K562 (cell line): ENCODE data around the gene CS. TPM values are rescaled to one million over a fixed set of nuclear protein-coding genes. Genes with fewer than 3 reads are reported as not detected.
A peak's percentile ranks its signal among the peaks of the same experiment; 100 is the strongest.

Experiments
- CTCFL ChIP-seq: IDR thresholded peaks from 2 replicates; pipeline ENCODE4 v1.6.1; 2011; ENCODE audit warnings: borderline replicate concordance, low read depth, mild to moderate bottlenecking, moderate library complexity, low read length; ENCODE audit not compliant: insufficient read depth, poor library complexity, severe bottlenecking
- ETS1 ChIP-seq: conservative IDR thresholded peaks from 2 replicates; pipeline ENCODE4 v1.6.1; 2011; ENCODE audit warnings: low read depth, mild to moderate bottlenecking, low read length; ENCODE audit not compliant: control insufficient read depth
- IFI16 ChIP-seq: fragments of 250-450 bp; sonication (Bioruptor Pico); IDR thresholded peaks from 2 replicates; pipeline ENCODE4 v2.1.2; 2022; ENCODE audit warnings: mild to moderate bottlenecking, inconsistent platforms
- JUNB ChIP-seq: fragments of 450-650 bp; formaldehyde crosslinking; conservative IDR thresholded peaks from 2 replicates; pipeline ENCODE4 v1.4.0; 2020; ENCODE audit warnings: mild to moderate bottlenecking
- KDM1A ChIP-seq, 2 experiments: fragments of 450-650 bp; IDR thresholded peaks; 2 replicates each; pipeline ENCODE4 v1.6.1; 2016; ENCODE audit warnings: mild to moderate bottlenecking in 2 of 2
- KLF1 ChIP-seq: fragments of 450-650 bp; IDR thresholded peaks from 2 replicates; pipeline ENCODE4 v1.6.1; 2016; ENCODE audit warnings: missing genetic modification characterization, missing compliant biosample characterization
- KLF6 ChIP-seq: fragments of 250-450 bp; sonication (Bioruptor Pico); IDR thresholded peaks from 2 replicates; pipeline ENCODE4 v1.4.0; 2020; ENCODE audit warnings: mild to moderate bottlenecking, moderate library complexity, borderline replicate concordance
- POLR2H ChIP-seq: IDR thresholded peaks from 2 replicates; pipeline ENCODE4 v1.6.1; 2016; ENCODE audit warnings: missing genetic modification characterization, low read depth, mild to moderate bottlenecking, control low read depth, missing compliant biosample characterization, moderate library complexity
- RBM15 ChIP-seq: fragments of 200-400 bp; formaldehyde crosslinking; IDR thresholded peaks from 2 replicates; pipeline ENCODE4 v1.6.1; 2018; ENCODE audit warnings: mild to moderate bottlenecking, low read length, moderate library complexity; ENCODE audit not compliant: insufficient read depth
- SAFB2 ChIP-seq: fragments of 200-400 bp; formaldehyde crosslinking; IDR thresholded peaks from 2 replicates; pipeline ENCODE4 v1.6.1; 2018; ENCODE audit warnings: borderline replicate concordance, low read length, low read depth, moderate library complexity; ENCODE audit not compliant: severe bottlenecking
- SIX5 ChIP-seq, 2 experiments: IDR thresholded peaks; 2 replicates each; pipeline ENCODE4 v1.6.1; 2011; ENCODE audit warnings: low read length in 2 of 2, borderline replicate concordance in 1 of 2, low read depth in 1 of 2, mild to moderate bottlenecking in 1 of 2, moderate library complexity in 1 of 2; ENCODE audit not compliant: insufficient read depth in 1 of 2
- USF2 ChIP-seq: sonication (generic); formaldehyde crosslinking; IDR thresholded peaks from 2 replicates; pipeline ENCODE4 v1.5.0; 2020; ENCODE audit warnings: missing genetic modification reagents
- YY1 ChIP-seq, 3 experiments: IDR thresholded peaks; 2 replicates each; pipeline ENCODE4 v1.6.1; 2011; ENCODE audit warnings: low read length in 2 of 3, mild to moderate bottlenecking in 2 of 3, moderate library complexity in 2 of 3, borderline replicate concordance in 1 of 3, control low read depth in 1 of 3, low read depth in 1 of 3; ENCODE audit not compliant: insufficient read depth in 3 of 3, insufficient replicate concordance in 2 of 3, control insufficient read depth in 1 of 3, insufficient read length in 1 of 3; ENCODE audit errors: extremely low read depth in 1 of 3
- ZFP1 ChIP-seq: fragments of 450-650 bp; formaldehyde crosslinking; IDR thresholded peaks from 2 replicates; pipeline ENCODE4 v1.4.0; 2020; ENCODE audit warnings: mild to moderate bottlenecking, mixed read lengths
- ZNF24 ChIP-seq: fragments of 450-650 bp; IDR thresholded peaks from 2 replicates; pipeline ENCODE4 v1.6.1; 2016
- ZNF316 ChIP-seq: fragments of 450-650 bp; IDR thresholded peaks from 2 replicates; pipeline ENCODE4 v1.6.1; 2016
- ZNF644 ChIP-seq: fragments of 200-800 bp; sonication (Bioruptor generic); IDR thresholded peaks from 2 replicates; pipeline ENCODE4 v1.6.1; 2016; ENCODE audit warnings: low read depth, missing genetic modification characterization, missing compliant biosample characterization
- polyA plus RNA-seq, 8 experiments: library from polyadenylated mRNA; depleted of rRNA in 4 of 8; stranded (reverse) in 5 of 8; unstranded in 3 of 8; fragments of >200 nt; fragmentation: Nextera tagmentation in 2 of 8; fragmentation: Illumina TruSeq in 1 of 8; extraction: Ambion mirVana in 2 of 8; extraction: Trizol in 1 of 8; gene quantifications; 2 replicates each; pipeline versions ENCODE4 v1.2.1 to v1.2.3, GENCODE V29; 2011 to 2014; ENCODE audit warnings: inconsistent platforms in 1 of 8, missing spikeins in 1 of 8
- total RNA-seq, 7 experiments: library from RNA; depleted of rRNA in 6 of 7; stranded (reverse); fragments of >200 nt in 6 of 7; fragmentation: Illumina TruSeq in 2 of 7; extraction: Trizol in 2 of 7; gene quantifications; 2 replicates each; pipeline versions ENCODE4 v1.2.1 to v1.2.3, GENCODE V29; 2011 to 2021; ENCODE audit warnings: low replicate concordance in 1 of 7
- TF ChIP-seq, protein P1 (sequence below): fragments of 150-350 bp; IDR thresholded peaks from 2 replicates; pipeline ENCODE4 v1.6.1; 2014; ENCODE audit warnings: low read depth, mild to moderate bottlenecking, low read length, borderline replicate concordance

The CS gene
- total and polyA plus RNA-seq, 9 of the 15 experiments (the other 6 are each of a cell fraction or from before 2014, with no cell fraction given), result 99.9 to 390 (median 149) TPM

GRCh38 chr12:56337753-56338251 is 37.7 kb upstream of the CS start (continued):
- TF ChIP-seq, protein P1, sequence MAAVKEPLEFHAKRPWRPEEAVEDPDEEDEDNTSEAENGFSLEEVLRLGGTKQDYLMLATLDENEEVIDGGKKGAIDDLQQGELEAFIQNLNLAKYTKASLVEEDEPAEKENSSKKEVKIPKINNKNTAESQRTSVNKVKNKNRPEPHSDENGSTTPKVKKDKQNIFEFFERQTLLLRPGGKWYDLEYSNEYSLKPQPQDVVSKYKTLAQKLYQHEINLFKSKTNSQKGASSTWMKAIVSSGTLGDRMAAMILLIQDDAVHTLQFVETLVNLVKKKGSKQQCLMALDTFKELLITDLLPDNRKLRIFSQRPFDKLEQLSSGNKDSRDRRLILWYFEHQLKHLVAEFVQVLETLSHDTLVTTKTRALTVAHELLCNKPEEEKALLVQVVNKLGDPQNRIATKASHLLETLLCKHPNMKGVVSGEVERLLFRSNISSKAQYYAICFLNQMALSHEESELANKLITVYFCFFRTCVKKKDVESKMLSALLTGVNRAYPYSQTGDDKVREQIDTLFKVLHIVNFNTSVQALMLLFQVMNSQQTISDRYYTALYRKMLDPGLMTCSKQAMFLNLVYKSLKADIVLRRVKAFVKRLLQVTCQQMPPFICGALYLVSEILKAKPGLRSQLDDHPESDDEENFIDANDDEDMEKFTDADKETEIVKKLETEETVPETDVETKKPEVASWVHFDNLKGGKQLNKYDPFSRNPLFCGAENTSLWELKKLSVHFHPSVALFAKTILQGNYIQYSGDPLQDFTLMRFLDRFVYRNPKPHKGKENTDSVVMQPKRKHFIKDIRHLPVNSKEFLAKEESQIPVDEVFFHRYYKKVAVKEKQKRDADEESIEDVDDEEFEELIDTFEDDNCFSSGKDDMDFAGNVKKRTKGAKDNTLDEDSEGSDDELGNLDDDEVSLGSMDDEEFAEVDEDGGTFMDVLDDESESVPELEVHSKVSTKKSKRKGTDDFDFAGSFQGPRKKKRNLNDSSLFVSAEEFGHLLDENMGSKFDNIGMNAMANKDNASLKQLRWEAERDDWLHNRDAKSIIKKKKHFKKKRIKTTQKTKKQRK, result no peak
- TF ChIP-seq JUNB (CRISPR knock-in tag) (no peak; the same call in 1 of the 2 replicates), KLF6 (CRISPR knock-in tag) (peak; percentile 78; the same call in 1 of the 2 replicates), ZNF24 (no peak), ETS1 (no peak), USF2 (no peak), SIX5 (IDR thresholded peaks at IDR 0.05; ENCODE audit: borderline replicate concordance in 1 of 2, insufficient read depth in 1 of 2, low read depth in 1 of 2, low read length in 2 of 2) (no peak), ZNF316 (no peak), CTCFL (no peak), ZFP1 (CRISPR knock-in tag) (0 out of 2 replicates have a peak, but pooled peaks have one; percentile 4), RBM15 (no peak), SAFB2 (no peak), IFI16 (CRISPR knock-in tag) (no peak), POLR2H (tag) (no peak; the same call in 1 of the 2 replicates), YY1 (IDR thresholded peaks at IDR 0.05; ENCODE audit: borderline replicate concordance in 1 of 3, control insufficient read depth in 1 of 3, extremely low read depth in 1 of 3, insufficient read depth in 3 of 3, insufficient read length in 1 of 3, insufficient replicate concordance in 2 of 3, low read depth in 1 of 3, low read length in 2 of 3) (no peak), KLF1 (tag) (0 out of 2 replicates have a peak, but pooled peaks have one; percentile 8), ZNF644 (no peak; the same call in 1 of the 2 replicates), KDM1A (IDR thresholded peaks at IDR 0.05) (no peak)
